K562 (cell line): ENCODE results near the gene NUP133. TPM values are rescaled to one million over a fixed set of nuclear protein-coding genes. Genes with fewer than 3 reads are reported as not detected.

Experiments
- DDX20 ChIP-seq: fragments of 450-650 bp; IDR thresholded peaks from 2 replicates; pipeline ENCODE4 v1.6.1; 2016; ENCODE audit warnings: missing genetic modification characterization, low read depth, mild to moderate bottlenecking, missing compliant biosample characterization, moderate library complexity
- ERF ChIP-seq: fragments of 450-650 bp; formaldehyde crosslinking; IDR thresholded peaks from 2 replicates; pipeline ENCODE4 v1.4.0; 2020; ENCODE audit warnings: mild to moderate bottlenecking, mixed read lengths
- HEY1 ChIP-seq: fragments of 250-450 bp; sonication (Bioruptor Pico); IDR thresholded peaks from 2 replicates; pipeline ENCODE4 v1.5.0; 2020; ENCODE audit warnings: mild to moderate bottlenecking, moderate library complexity, borderline replicate concordance
- NR2F6 ChIP-seq: fragments of 450-650 bp; formaldehyde crosslinking; IDR thresholded peaks from 2 replicates; pipeline ENCODE4 v1.4.0; 2020; ENCODE audit warnings: mild to moderate bottlenecking
- RHOXF2B ChIP-seq: fragments of 250-450 bp; sonication (Bioruptor Pico); conservative IDR thresholded peaks from 2 replicates; pipeline ENCODE4 v1.5.1; 2021
- SMC3 ChIP-seq: conservative IDR thresholded peaks from 2 replicates; pipeline ENCODE4 v1.6.1; 2011; ENCODE audit warnings: low read depth, low read length, improper control_type of control experiment; ENCODE audit not compliant: insufficient read depth
- XRCC3 ChIP-seq: fragments of 450-650 bp; IDR thresholded peaks from 2 replicates; pipeline ENCODE4 v1.6.1; 2017; ENCODE audit warnings: mild to moderate bottlenecking, moderate library complexity
- ZNF408 ChIP-seq: fragments of 250-450 bp; sonication (Bioruptor Pico); IDR thresholded peaks from 2 replicates; pipeline ENCODE4 v1.4.0; 2020; ENCODE audit warnings: low read depth, mild to moderate bottlenecking, moderate library complexity
- ZNF551 ChIP-seq: fragments of 250-450 bp; sonication (Bioruptor Pico); IDR thresholded peaks from 2 replicates; pipeline ENCODE4 v1.5.0; 2021; ENCODE audit warnings: mild to moderate bottlenecking, moderate library complexity
- ZNF644 ChIP-seq: fragments of 200-800 bp; sonication (Bioruptor generic); IDR thresholded peaks from 2 replicates; pipeline ENCODE4 v1.6.1; 2016; ENCODE audit warnings: low read depth, missing genetic modification characterization, missing compliant biosample characterization
- ZNF77 ChIP-seq: fragments of 250-450 bp; sonication (Bioruptor Pico); IDR thresholded peaks from 2 replicates; pipeline ENCODE4 v1.5.0; 2020
- polyA plus RNA-seq, 8 experiments: library from polyadenylated mRNA; depleted of rRNA in 4 of 8; stranded (reverse) in 5 of 8; unstranded in 3 of 8; fragments of >200 nt; fragmentation: Nextera tagmentation in 2 of 8; fragmentation: Illumina TruSeq in 1 of 8; extraction: Ambion mirVana in 2 of 8; extraction: Trizol in 1 of 8; gene quantifications; 2 replicates each; pipeline versions ENCODE4 v1.2.1 to v1.2.3, GENCODE V29; 2011 to 2014; ENCODE audit warnings: inconsistent platforms in 1 of 8, missing spikeins in 1 of 8
- total RNA-seq, 7 experiments: library from RNA; depleted of rRNA in 6 of 7; stranded (reverse); fragments of >200 nt in 6 of 7; fragmentation: Illumina TruSeq in 2 of 7; extraction: Trizol in 2 of 7; gene quantifications; 2 replicates each; pipeline versions ENCODE4 v1.2.1 to v1.2.3, GENCODE V29; 2011 to 2021; ENCODE audit warnings: low replicate concordance in 1 of 7
- TF ChIP-seq, protein P1 (sequence below), 2 experiments: fragments of 450-650 bp; IDR thresholded peaks; 2 replicates each; pipeline ENCODE4 v1.6.1; 2016
- TF ChIP-seq, protein P2 (sequence below): fragments of 450-650 bp; IDR thresholded peaks from 2 replicates; pipeline ENCODE4 v1.7.0; 2016; ENCODE audit warnings: borderline replicate concordance
- TF ChIP-seq, protein P3 (sequence below): sonication (generic); formaldehyde crosslinking; IDR thresholded peaks from 2 replicates; pipeline ENCODE4 v1.8.1; 2023; ENCODE audit warnings: mild to moderate bottlenecking, missing genetic modification reagents
- TF ChIP-seq, protein P4 (sequence below): fragments of 250-450 bp; sonication (Bioruptor Pico); IDR thresholded peaks from 2 replicates; pipeline ENCODE4 v1.5.0; 2021; ENCODE audit warnings: mild to moderate bottlenecking, borderline replicate concordance
- TF ChIP-seq, protein P5 (sequence below): sonication (generic); formaldehyde crosslinking; IDR thresholded peaks from 2 replicates; pipeline ENCODE4 v1.8.1; 2022; ENCODE audit warnings: missing genetic modification reagents
- TF ChIP-seq, protein P6 (sequence below): fragments of 250-450 bp; sonication (Bioruptor Pico); IDR thresholded peaks from 2 replicates; pipeline ENCODE4 v1.8.0; 2022; ENCODE audit warnings: inconsistent platforms, mild to moderate bottlenecking, moderate library complexity, borderline replicate concordance

NUP133 gene
- total and polyA plus RNA-seq, 9 of the 15 experiments (the other 6 are each of a cell fraction or from before 2014, with no cell fraction given), result 21.7 to 85.1 (median 61.3) TPM

DNA sequence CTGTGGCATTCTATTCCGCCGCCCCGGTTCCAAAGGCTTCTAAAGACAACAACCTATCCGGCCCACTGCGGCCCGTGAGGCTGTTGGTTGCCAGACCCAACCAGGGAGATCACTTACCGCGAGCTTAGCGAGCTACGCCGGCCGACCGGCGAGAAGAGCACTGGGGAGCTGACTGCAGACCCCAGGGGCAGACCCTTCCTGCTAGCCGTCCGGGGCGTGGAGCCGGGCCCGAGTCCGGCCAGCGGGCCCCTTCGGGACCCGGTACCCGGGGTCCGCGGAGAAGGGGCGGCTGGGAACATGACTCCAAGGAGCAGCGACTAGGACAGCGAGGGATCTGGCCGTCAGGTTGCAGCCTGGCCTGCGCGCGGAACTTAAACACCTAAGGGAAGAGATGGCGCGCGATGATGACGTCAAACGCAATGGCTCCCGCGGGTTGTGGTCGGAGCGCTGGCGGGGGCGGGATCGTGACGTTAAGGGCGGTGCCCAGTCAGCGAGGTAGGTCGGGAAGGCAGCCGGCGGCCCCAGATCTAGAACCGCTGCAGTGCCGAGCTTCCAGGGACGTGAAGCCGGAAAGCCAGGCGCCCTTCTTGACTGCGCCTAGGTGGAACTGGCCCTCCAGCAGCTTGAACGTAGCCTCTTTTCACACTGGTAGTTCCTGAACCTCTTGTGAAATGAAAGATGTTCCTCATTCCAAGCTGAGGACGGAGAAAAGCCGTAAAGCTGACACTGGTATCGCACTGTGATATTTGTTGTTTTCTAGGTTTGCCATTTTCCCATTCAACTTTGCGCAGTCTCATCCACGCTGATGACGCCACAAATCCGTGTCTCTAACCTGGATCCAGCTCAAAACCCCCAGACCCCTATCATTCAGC, at the start of gene NUP133 (continued):
- TF ChIP-seq, protein P1, sequence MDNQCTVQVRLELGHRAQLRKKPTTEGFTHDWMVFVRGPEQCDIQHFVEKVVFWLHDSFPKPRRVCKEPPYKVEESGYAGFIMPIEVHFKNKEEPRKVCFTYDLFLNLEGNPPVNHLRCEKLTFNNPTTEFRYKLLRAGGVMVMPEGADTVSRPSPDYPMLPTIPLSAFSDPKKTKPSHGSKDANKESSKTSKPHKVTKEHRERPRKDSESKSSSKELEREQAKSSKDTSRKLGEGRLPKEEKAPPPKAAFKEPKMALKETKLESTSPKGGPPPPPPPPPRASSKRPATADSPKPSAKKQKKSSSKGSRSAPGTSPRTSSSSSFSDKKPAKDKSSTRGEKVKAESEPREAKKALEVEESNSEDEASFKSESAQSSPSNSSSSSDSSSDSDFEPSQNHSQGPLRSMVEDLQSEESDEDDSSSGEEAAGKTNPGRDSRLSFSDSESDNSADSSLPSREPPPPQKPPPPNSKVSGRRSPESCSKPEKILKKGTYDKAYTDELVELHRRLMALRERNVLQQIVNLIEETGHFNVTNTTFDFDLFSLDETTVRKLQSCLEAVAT (IDR thresholded peaks at IDR 0.05), result peak; percentile 66 to 79; a peak in 3 of 4 replicates
- TF ChIP-seq SMC3 (0 out of 2 replicates have a peak, but pooled peaks have one; percentile 3), ZNF551 (CRISPR knock-in tag) (no peak), ZNF77 (CRISPR knock-in tag) (no peak), NR2F6 (CRISPR knock-in tag) (no peak), DDX20 (tag) (no peak), RHOXF2B (CRISPR knock-in tag) (no peak), ERF (CRISPR knock-in tag) (peak; percentile 40; the same call in 1 of the 2 replicates), ZNF644 (tag) (no peak), HEY1 (CRISPR knock-in tag) (no peak), XRCC3 (no peak), ZNF408 (CRISPR knock-in tag) (no peak)
- TF ChIP-seq, protein P2, sequence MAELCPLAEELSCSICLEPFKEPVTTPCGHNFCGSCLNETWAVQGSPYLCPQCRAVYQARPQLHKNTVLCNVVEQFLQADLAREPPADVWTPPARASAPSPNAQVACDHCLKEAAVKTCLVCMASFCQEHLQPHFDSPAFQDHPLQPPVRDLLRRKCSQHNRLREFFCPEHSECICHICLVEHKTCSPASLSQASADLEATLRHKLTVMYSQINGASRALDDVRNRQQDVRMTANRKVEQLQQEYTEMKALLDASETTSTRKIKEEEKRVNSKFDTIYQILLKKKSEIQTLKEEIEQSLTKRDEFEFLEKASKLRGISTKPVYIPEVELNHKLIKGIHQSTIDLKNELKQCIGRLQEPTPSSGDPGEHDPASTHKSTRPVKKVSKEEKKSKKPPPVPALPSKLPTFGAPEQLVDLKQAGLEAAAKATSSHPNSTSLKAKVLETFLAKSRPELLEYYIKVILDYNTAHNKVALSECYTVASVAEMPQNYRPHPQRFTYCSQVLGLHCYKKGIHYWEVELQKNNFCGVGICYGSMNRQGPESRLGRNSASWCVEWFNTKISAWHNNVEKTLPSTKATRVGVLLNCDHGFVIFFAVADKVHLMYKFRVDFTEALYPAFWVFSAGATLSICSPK, result no peak
- TF ChIP-seq, protein P3, sequence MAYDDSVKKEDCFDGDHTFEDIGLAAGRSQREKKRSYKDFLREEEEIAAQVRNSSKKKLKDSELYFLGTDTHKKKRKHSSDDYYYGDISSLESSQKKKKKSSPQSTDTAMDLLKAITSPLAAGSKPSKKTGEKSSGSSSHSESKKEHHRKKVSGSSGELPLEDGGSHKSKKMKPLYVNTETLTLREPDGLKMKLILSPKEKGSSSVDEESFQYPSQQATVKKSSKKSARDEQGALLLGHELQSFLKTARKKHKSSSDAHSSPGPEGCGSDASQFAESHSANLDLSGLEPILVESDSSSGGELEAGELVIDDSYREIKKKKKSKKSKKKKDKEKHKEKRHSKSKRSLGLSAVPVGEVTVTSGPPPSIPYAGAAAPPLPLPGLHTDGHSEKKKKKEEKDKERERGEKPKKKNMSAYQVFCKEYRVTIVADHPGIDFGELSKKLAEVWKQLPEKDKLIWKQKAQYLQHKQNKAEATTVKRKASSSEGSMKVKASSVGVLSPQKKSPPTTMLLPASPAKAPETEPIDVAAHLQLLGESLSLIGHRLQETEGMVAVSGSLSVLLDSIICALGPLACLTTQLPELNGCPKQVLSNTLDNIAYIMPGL (CRISPR knock-in tag), result no peak
- TF ChIP-seq, protein P4, sequence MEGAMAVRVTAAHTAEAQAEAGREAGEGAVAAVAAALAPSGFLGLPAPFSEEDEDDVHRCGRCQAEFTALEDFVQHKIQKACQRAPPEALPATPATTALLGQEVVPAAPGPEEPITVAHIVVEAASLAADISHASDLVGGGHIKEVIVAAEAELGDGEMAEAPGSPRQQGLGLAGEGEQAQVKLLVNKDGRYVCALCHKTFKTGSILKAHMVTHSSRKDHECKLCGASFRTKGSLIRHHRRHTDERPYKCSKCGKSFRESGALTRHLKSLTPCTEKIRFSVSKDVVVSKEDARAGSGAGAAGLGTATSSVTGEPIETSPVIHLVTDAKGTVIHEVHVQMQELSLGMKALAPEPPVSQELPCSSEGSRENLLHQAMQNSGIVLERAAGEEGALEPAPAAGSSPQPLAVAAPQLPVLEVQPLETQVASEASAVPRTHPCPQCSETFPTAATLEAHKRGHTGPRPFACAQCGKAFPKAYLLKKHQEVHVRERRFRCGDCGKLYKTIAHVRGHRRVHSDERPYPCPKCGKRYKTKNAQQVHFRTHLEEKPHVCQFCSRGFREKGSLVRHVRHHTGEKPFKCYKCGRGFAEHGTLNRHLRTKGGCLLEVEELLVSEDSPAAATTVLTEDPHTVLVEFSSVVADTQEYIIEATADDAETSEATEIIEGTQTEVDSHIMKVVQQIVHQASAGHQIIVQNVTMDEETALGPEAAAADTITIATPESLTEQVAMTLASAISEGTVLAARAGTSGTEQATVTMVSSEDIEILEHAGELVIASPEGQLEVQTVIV (CRISPR knock-in tag), result no peak; the same call in 1 of the 2 replicates
- TF ChIP-seq, protein P5, sequence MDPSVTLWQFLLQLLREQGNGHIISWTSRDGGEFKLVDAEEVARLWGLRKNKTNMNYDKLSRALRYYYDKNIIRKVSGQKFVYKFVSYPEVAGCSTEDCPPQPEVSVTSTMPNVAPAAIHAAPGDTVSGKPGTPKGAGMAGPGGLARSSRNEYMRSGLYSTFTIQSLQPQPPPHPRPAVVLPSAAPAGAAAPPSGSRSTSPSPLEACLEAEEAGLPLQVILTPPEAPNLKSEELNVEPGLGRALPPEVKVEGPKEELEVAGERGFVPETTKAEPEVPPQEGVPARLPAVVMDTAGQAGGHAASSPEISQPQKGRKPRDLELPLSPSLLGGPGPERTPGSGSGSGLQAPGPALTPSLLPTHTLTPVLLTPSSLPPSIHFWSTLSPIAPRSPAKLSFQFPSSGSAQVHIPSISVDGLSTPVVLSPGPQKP (CRISPR knock-in tag), result no peak
- TF ChIP-seq, protein P6, sequence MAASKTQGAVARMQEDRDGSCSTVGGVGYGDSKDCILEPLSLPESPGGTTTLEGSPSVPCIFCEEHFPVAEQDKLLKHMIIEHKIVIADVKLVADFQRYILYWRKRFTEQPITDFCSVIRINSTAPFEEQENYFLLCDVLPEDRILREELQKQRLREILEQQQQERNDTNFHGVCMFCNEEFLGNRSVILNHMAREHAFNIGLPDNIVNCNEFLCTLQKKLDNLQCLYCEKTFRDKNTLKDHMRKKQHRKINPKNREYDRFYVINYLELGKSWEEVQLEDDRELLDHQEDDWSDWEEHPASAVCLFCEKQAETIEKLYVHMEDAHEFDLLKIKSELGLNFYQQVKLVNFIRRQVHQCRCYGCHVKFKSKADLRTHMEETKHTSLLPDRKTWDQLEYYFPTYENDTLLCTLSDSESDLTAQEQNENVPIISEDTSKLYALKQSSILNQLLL (CRISPR knock-in tag), result no peak
